Purkinje cell (primary cell): ENCODE results near the gene CRB2. TPM values are rescaled to one million over a fixed set of nuclear protein-coding genes. Genes with fewer than 3 reads are reported as not detected.

Source experiments
- polyA plus RNA-seq: library from polyadenylated mRNA; unstranded; fragments of >200 nt; fragmentation: Nextera tagmentation; gene quantifications from 2 replicates; pipeline ENCODE4 v1.2.1, GENCODE V29; 2014

CRB2 gene
- not detected in 2 replicates for polyA plus RNA-seq

GRCh38 chr9:123355761-123356431 lies at the start of gene CRB2:
CRB2 (plus strand) TSS chr9:123356197; CDS start chr9:123356261, 64 bp downstream.

Other genes starting within 250 kb of the CRB2 start
- 55.2 and 64.9 TPM in 2 replicates for gene STRBP, start 87.6 kb upstream of the CRB2 start, polyA plus RNA-seq